PFSK-1 (cell line): ENCODE measurements around the gene CCL17.

Experiments
- FOXP2 ChIP-seq: optimal IDR thresholded peaks from 2 replicates; pipeline ENCODE3; 2011; ENCODE audit warnings: borderline replicate concordance, control low read depth, inconsistent platforms; ENCODE audit not compliant: insufficient read depth; ENCODE audit errors: extremely low read length, extremely low read depth
- POLR2AphosphoS5 ChIP-seq: IDR thresholded peaks from 2 replicates; pipeline ENCODE4 v1.6.1; 2012; ENCODE audit warnings: low read depth, mild to moderate bottlenecking, control low read depth, low read length, moderate library complexity
- SIN3A ChIP-seq: IDR thresholded peaks from 2 replicates; pipeline ENCODE4 v1.6.1; 2012; ENCODE audit warnings: mild to moderate bottlenecking, low read length, moderate library complexity, borderline replicate concordance; ENCODE audit not compliant: insufficient read depth
- TAF1 ChIP-seq: IDR thresholded peaks from 2 replicates; pipeline ENCODE4 v1.6.1; 2012; ENCODE audit warnings: low read length, control low read depth, borderline replicate concordance; ENCODE audit not compliant: insufficient read depth
- TF ChIP-seq, protein P1 (sequence below), 2 experiments: IDR thresholded peaks; 2 replicates each; pipeline versions ENCODE4 v1.6.1 to v1.8.0; 2011 to 2012; ENCODE audit warnings: low read depth in 2 of 2, low read length in 2 of 2, control low read depth in 1 of 2, inconsistent platforms in 1 of 2, mild to moderate bottlenecking in 1 of 2, moderate library complexity in 1 of 2; ENCODE audit not compliant: insufficient read depth in 1 of 2

Gene CCL17

DNA sequence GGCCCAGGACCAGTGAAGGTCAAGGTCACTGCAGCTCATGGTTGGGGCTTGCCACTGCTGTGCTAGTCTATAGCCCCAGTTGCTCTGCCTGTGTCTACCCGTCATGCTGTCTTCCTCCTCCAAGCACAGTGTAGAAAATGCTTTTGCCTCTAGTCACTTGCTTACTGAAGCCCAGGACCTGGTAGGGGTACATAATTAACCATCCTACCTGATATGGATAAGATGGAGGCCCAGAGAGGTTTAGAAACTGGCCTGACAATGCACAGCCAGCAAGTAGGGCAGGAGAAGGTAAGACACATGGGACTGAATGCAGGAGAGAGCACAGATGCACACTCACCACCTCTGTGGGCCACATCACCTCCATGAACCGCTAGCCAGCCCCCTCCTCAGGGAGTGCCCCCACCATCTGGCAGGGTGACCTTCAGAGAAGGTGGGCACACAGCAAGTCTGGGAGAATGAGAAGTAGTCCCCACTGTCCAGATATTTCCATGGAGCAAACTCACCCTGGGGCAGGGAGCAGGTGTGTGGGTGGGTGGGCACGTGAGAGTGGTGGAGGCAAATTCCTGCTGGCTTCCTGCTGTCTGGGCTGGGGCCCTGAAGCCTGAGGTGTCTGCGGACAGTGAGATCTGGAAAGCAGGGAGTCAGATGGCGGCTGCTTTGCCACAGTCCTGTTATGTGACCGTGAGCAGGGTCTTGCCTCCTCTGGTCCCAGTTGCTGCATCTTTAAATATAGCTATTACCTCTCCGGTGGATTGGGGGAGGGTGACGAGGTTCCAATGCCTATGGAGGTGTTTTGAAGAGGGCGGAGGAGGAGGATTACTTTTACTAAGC is 31.2 kb upstream of the CCL17 start:
- TF ChIP-seq, protein P1, sequence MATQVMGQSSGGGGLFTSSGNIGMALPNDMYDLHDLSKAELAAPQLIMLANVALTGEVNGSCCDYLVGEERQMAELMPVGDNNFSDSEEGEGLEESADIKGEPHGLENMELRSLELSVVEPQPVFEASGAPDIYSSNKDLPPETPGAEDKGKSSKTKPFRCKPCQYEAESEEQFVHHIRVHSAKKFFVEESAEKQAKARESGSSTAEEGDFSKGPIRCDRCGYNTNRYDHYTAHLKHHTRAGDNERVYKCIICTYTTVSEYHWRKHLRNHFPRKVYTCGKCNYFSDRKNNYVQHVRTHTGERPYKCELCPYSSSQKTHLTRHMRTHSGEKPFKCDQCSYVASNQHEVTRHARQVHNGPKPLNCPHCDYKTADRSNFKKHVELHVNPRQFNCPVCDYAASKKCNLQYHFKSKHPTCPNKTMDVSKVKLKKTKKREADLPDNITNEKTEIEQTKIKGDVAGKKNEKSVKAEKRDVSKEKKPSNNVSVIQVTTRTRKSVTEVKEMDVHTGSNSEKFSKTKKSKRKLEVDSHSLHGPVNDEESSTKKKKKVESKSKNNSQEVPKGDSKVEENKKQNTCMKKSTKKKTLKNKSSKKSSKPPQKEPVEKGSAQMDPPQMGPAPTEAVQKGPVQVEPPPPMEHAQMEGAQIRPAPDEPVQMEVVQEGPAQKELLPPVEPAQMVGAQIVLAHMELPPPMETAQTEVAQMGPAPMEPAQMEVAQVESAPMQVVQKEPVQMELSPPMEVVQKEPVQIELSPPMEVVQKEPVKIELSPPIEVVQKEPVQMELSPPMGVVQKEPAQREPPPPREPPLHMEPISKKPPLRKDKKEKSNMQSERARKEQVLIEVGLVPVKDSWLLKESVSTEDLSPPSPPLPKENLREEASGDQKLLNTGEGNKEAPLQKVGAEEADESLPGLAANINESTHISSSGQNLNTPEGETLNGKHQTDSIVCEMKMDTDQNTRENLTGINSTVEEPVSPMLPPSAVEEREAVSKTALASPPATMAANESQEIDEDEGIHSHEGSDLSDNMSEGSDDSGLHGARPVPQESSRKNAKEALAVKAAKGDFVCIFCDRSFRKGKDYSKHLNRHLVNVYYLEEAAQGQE (IDR thresholded peaks at IDR 0.05; ENCODE audit: insufficient read depth in 1 of 2, low read depth in 2 of 2, low read length in 2 of 2), result no peak
- TF ChIP-seq TAF1 (no peak), SIN3A (no peak), POLR2AphosphoS5 (no peak), FOXP2 (no peak)

DNA sequence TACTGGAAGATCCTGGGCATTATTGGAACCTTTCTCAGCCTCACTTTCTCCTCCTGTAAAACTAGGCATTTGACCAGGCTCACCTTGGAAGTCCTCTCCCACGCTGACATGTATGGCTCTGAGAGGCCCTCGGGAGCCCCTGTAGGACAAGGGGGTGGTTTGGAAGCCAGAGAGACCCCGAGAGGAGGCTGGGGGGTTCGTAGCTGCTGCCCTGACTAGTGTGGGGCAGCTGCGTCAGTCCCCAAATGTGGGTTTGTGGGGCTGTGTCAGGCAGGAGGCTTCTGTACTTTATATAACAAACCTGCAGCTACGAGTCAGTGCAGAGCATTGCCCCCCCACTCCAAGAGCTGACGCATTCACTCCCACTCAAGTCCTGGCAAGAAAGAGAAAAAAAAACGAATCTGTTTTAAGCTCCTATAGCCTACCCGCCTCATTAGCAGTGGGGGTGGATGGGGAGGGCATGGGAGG is 30.5 kb upstream of the CCL17 start:
- TF ChIP-seq POLR2AphosphoS5 (no peak), TAF1 (no peak), FOXP2 (no peak), SIN3A (no peak)
- TF ChIP-seq, protein P1 (IDR thresholded peaks at IDR 0.05; ENCODE audit: insufficient read depth in 1 of 2, low read depth in 2 of 2, low read length in 2 of 2), result no peak

DNA sequence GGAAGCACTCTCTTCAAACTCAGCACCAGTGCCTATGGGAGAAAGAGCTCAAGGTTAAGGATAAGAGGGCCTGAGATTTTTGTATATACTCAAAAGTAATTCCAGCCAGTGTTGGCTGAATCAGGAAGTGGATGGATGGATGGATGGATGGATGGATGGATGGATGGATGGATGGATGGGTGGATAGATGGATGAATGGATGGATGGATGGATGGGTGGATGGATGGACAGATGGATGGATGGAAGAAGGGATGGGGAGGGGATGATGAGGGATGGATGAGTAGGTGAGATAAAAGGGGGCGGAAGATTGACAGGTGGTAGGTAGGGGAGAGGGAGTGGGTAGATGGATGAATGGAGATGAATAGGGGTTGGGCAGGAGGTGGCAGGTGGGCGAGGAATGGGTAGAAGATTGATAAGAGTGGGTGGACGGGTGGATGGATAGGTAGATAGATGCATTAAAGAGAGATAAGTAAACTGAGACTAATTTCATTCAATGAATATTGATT is 28.2 kb upstream of the CCL17 start:
- TF ChIP-seq SIN3A (no peak), POLR2AphosphoS5 (no peak), FOXP2 (no peak)
- TF ChIP-seq, protein P1 (IDR thresholded peaks at IDR 0.05; ENCODE audit: insufficient read depth in 1 of 2, low read depth in 2 of 2, low read length in 2 of 2), result no peak

DNA sequence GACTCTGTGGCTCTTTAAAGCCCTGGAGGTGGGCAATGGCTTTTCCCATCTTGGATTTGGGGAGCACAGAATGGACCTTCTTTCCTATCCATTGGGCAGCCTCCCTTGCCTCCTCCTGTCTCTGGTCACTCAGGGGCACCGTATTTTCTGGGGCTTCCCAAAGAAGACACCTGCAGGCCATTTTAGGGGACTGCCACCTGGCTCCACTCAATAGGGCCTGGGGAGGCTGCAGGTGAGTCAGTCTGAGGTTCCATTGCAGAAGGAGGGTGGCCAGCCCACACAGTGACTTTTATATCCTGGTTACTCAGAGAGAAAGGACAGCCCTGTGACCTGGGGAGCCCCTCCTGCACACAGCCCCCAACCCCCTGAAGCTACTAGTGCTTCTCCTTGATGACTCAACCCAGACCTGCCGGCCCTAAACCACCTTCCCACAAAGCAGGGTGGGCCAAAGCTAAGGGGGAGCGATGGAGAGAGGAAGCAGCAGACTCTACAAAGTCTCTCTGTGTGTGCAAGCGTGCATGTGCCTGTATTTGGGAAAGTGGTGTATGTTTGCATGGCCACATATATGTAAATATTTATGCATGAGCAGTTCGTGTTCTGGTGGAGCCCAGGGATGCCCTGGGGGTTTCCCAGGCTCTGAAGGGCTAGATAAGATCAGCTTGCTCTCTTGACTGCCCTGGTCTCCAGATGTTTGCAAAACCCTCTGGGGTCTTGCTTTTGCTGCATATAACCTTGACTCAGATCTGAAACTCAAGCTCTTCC is 27.3 kb upstream of the CCL17 start:
- TF ChIP-seq FOXP2, result no peak
- no peak for TF ChIP-seq TAF1
- no peak for TF ChIP-seq SIN3A
- TF ChIP-seq POLR2AphosphoS5, result no peak
- TF ChIP-seq, protein P1 (IDR thresholded peaks at IDR 0.05; ENCODE audit: insufficient read depth in 1 of 2, low read depth in 2 of 2, low read length in 2 of 2), result no peak

DNA sequence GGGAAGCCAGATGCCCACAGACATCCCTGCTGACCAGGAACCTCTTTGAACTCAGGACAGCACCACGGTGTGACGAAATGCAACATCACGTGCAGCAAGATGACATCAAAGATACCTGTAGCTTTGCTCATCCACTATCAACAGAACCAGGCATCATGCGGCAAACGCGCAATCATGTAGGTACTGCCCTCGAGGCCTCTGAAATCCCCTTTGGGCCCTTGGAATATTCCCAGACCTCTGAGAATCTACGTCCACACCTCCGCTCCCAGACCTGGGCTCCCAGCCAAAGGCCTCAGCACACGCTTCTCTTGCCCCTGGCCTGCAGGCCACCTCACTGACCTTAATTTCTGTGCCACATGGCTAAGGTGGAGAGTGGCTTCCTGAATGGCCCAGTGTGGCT is 25.0 kb upstream of the CCL17 start:
- no peak for TF ChIP-seq FOXP2
- no peak for TF ChIP-seq TAF1
- TF ChIP-seq, protein P1 (IDR thresholded peaks at IDR 0.05; ENCODE audit: insufficient read depth in 1 of 2, low read depth in 2 of 2, low read length in 2 of 2), result no peak
- TF ChIP-seq POLR2AphosphoS5, result no peak
- TF ChIP-seq SIN3A, result no peak
